GM19324 (cell line): Measurements from ENCODE around the gene ABCC6.
"Not testable (repeated sequence)": the region's sequence is repeated elsewhere in the genome, so short reads cannot be mapped to it uniquely, and the experiment has no call there.

Source experiments
- ATAC-seq: cut with Tn5 transposase; IDR thresholded peaks from one replicate; pipeline ENCODE4 v1.9.1; 2021; ENCODE audit warnings: mild to moderate bottlenecking, moderate library complexity; ENCODE audit not compliant: unreplicated experiment, low FRiP score

The ABCC6 gene

DNA sequence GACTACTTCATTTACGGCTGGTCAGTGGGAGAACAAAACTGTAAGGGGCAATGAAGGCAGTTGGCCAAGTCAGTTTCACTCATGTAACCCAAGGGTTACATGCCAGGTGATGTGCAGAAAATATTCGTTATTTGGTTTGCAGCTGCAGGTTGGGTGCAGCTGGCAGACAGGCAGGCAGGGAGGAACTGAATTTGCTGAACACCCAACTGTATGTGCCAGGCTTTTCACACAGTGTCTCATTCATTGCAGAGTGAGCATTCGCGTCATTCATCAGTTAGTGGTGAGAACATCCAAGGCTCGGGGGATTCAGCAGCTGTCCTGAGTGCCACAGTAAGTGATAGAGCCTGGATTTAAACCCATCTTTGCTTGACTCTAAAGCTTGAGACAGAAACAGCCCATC is 59.7 kb downstream of the ABCC6 start:
- ATAC-seq: no peak

DNA sequence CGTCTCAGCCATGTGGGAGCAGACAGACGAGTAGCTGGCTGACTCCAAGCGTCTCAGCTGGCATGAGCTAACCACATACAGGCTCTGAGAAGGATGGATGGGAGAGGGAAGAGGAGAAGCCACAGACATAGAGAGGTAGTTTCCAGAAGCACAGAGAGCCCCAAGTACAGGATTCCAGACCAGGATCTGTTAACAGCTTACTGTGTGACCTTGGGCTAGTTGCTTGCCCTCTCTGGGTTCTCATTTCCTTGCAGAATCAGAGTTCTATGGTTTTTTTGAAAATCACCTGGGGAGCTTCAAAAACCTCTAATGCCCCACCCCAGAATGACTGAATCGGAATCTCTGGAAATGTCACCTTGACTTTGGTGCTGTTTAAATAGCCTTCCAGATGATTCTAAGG is 60.2 kb downstream of the ABCC6 start:
- no peak for ATAC-seq

DNA sequence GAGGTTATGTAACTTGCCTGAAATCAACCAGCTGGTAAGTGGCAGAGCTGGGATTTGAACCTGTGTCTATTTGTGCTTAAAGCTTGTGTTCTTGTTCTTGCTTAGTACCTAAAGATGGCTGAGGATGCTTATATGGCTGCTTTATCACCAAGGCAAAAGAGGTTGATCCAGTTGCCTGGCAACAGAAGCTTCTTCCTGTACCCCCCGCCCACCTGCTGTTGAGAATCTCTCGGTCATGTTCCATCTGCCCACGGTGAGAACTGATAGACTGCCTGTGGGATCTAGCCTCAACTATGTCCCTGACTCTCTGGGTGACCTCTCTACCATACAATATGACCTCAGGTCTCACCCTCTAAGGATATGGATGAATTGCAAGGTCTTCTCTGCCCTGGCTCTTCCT is 60.7 kb downstream of the ABCC6 start:
- no peak for ATAC-seq

DNA sequence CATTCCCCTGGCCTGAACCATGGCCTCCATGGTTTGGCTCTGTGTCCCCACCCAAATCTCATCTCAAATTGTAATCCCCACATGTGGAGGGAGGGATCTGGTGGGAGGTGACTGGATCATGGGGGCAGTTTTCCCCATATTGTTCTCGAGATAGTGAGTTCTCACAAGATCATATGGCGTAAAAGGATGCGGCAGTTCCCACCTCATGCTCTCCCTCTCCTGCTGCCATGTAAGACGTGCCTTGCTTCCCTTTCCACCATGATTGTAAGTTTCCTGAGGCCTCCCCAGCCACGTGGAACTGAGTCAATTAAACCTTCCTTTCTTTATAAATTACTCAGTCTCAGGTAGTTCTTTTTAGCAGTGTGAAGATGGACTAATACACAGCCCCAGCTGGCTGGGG is 61.5 kb downstream of the ABCC6 start:
- not testable (repeated sequence) for ATAC-seq

DNA sequence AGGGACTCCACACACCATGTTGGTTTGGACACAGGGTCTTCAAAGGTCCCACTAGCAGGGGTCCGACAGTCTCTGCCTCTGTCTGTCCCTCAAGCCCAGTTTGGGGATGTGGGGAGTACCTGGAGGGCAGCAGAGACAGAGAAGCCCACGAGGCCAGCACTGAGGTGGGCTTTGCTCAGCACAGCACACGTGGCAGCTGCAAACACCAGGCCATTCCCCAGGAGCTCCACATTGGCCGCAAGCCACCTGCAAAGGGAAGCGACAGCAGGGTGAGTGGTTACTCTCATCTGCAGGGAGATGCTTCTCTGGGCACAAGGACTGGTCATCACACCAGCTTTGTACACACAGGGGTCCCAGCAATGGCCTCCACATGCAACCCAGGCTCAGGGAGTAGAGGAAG is 62.0 kb downstream of the ABCC6 start:
- ATAC-seq: no peak

DNA sequence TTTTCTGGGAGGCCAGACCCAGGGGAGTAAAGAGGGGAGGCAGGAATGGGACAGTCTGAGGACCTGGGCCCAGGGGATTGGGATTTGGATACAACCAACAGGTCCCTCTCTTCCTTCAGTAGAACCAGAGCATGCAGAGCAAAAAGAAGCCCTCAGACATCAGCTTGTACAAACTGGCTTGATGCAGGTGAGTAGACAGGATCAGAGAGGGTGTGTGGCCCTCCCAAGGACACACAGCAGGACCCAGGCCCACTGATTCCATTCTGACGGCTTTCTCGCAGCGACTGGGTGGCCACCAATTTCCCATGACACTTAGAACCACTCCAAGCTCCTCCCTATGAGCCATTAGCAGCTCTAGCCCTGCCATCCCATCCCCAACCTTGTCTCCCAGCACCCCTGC is 63.6 kb downstream of the ABCC6 start:
- no peak for ATAC-seq

DNA sequence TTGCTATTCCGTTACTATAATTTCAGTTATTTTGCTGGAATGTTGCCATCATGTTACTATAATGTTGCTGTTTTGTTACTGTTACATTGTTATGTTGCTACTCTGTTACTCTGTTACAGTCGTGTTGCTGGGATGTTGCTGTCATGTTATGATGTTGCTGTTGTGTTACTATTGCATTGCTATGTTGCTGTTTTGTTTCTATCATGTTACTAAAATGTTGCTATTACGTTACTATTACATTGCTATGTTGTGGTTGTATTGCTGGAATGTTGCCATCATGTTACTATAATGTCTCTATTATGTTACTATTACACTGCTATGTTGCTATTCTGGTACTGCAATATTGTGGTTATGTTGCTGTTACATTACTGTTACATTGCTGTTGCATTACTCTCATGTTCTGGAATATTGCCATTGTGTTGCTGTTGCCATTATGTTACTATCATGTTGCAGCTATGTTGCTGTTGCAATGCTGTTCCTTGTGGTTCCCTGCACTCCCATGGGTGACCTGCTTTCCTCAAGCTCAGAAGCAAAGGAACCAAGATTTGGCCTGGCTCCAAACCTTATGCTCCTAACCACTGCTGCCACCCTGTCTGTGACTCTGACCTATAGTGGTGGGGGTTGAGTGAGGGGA is 64.4 kb downstream of the ABCC6 start:
- ATAC-seq: no peak

DNA sequence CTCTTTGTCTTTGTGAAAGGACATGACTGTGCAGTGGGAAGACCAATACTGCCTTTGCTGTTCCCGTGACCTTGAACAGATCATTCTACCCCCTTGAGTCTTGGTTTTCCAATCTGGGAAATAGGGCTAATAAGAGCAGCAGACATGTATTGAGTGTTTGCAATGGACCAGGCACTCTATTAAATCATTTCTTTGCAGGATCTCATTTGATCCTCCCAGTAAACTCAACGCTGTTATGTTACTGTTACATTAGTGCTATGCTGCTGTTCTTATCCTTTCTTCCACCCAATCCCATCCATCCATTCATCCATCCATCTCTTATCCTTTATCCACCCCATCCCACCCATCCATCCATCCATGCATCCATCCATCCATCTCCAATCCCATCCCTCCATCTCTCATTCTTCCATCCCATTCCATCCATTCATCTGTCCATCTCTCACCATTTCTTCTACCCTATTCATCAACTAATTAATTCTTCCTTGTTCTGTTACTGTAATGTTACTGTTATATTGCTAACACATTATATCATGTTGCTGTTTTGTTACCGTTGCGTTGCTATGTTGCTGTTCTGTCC is 65.1 kb downstream of the ABCC6 start:
- ATAC-seq: no peak

DNA sequence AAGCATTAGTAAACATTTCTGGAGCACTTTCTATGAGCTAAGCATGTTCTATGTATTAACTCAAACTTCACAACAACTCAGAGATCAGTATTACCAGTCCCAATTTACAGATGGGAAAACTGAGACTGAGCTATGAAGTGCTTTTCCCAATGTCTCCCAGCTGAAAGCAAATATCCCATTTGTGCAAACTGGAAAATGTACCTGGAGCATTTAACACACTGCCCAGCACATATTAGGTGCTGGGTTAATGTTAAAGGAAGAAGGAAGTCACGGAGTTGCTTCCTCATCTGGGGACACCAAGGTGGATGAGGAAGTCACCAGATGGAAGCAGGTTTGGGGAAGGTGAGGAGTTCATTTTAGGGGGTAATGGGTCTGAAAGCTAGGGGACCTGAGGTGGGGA is 66.1 kb downstream of the ABCC6 start:
- ATAC-seq: no peak

DNA sequence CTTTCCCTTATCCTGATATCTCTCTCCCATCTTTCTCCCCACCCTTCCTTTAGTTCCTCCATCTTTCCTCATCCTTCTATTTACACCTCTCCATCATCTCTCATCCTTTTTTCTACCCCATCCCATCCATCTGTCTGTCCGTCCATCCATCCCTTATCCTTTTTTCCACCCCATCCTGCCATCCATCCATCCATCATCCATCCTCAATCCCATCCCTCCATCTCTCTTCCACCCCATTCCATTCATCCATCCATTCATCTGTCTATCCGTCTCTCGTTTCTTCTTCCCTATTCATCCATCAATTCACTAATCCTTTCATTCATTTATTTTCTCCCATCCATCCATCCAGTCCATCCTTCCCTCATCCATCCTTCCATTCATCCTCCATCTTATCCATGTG is 68.1 kb downstream of the ABCC6 start:
- ATAC-seq: no peak

DNA sequence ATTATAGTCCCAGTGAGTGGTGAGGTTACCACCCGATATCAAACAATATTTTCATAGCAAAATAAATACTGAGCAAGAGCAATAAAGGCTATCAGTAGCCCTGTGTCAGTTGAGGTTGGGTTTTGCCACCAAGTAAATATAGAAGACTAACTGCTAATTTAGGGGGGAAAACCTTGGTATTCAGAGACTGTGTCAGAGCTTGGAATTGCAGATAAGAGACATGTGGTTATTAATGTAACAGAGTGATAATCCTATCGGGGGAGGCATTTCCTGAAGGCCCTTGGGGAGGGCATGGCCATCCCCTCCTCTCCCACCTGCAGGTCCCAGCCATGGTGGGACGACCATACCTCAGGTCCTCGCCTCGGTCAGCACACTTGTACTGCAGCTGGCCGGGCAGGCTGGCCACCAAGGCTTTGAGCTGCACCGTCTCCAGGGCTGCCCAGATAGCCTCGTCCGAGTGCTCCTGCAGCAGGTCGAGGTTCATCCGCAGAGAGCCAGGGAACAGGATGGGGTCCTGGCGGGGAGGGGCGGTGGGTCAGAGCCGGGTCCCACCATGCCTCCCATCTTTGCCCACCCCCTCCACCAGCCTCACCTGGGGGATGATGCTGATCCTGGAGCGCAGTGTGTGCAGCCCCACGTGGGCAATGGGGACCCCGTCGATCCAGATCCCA is 68.9 kb downstream of the ABCC6 start:
- no peak for ATAC-seq

DNA sequence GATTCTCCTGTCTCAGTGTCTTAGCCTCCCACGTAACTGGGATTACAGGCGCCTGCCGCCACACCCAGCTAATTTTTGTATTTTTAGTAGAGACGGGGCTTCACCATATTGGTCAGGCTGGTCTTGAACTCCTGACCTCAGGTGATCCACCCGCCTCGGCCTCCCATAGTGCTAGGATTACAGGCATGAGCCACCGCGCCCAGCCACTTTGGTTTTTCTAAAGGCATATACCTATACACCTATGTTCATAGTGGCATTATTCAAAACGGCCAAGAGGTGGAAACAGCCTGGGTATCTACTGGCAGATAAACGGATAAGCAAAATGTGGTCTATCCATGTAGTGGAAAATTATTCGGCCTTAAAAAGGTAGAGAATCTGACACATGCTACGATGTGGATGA is 70.3 kb downstream of the ABCC6 start:
- ATAC-seq: not testable (repeated sequence)

DNA sequence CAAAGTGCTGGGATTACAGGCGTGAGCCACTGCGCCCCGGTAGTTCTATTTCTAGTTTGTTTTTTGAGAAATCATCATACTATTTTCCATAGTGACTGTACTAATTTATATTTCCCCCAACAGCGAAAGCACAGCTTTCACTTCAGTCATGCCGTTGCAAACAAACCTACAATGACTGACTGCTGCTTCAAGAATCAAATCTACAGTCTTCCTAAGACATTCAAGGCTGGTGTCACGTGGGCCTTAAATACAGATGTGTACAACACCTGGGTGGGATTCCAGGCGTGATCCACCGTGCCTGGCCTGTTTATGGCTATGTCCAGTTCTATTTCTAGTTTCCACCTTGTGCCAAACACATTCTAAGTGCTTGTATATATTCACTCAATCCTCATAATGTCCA is 72.0 kb downstream of the ABCC6 start:
- ATAC-seq: no peak

DNA sequence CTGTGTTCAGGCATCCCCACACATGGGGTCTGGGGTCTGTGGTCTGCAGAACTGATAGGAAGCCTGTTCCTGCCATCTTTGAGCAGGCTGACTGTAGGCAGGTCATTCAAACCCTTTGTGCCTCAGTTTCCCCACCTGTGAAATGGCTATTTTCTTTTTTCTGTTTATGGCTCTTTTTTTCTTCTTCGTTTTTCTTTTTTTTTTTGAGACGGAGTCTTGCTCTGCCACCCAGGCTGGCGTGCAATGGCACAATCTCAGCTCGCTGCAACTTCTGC is 72.5 kb downstream of the ABCC6 start:
- ATAC-seq: no peak

DNA sequence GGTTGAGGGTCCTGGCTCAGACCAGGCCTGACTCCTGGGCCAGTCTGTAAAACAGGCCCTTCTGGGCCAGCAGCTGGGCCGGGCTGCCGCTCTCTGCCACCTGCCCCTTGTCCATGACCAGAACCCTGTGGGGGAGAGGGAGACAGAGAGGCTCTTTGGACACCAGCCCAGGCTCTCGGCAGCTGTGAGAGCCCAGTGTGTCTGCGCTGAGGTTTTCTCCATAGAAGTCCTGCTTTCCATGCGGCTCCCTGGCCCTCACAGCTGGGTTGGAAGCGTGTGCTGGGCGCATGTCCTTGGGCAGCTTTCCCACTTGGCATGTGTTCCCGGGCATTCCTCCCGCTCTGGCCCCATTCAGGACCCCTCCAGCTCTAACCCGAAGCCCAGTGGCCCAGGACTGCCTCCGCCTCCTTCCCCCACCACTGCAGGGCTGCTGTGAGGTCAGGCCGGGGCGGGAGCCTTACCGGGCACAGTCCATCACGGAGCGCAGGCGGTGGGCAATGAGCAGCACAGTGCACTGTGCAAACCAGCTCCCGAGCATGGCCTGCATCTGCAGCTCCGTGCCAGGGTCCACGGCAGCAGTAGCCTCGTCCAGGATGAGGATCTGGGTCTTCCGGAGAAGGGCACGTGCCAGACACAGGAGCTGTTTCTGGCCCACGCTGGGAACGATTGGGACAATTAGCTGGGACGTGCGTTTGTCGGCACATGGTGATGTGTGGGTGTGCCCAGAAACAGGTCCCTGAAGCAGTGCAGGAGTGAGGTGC is 73.0 kb downstream of the ABCC6 start:
- no peak for ATAC-seq

DNA sequence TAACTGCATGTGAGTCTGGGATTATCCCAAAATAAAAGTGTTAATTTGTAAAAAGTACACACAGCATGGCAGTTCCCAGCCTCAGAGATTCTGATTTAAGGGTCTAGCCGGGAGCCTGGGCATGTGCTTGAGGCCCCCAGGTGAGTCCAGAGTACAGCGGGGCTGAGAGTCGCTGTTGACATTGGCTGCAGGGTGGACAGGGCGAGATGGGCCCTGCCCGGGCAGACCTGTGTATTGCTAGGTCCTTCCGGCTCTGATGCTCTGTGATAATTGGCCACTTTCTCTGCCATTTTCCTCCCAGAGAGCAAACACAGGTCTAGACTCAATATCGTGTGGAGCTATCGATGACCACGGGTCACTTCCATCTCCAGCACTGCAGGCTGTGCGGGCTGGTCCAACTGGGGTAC is 73.6 kb downstream of the ABCC6 start:
- no peak for ATAC-seq

DNA sequence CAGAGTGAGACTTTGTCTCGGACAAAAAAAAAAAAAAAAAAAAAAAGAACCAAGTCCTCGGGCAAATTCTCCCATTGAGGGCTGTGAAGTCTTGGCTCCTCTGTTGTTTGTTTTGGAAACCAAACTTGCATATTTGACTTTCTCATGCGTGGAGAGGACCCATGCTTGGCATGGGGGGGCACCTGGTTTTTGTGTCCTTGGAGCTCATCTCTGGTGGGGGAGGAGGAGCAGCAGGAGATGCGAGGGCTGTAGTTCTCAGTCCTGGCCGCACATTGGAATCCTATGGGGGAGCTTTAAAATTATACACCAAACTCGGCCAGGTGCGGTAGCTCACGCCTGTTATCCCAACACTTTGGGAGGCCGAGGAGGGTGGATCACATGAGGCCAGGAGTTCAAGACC is 74.5 kb downstream of the ABCC6 start:
- no peak for ATAC-seq

DNA sequence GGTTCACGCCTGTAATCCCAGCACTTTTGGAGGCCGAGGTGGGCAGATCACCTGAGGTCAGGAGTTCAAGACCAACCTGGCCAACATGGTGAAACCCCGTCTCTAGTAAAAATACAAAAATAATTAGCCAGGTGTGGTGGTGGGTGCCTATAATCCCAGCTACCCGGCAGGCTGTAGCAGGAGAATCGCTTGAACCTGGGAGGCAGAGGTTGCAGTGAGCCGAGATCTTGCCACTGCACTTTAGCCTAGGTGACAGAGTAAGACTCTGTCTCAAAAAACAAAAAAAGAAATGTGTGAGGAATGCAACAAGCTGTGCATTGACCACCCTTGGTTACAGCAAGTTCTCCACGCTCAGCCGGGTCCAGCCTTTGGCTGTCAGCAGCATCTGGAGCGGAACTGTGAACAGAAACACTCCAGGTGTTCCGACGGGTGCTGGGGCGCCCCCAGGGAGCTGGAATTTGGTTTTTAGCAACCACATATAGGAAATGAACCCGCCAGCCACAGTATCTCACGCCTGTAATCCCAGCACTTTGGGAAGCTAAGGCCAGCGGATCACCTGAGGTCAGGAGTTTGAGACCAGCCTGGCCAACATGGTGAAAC is 75.2 kb downstream of the ABCC6 start:
- ATAC-seq: not testable (repeated sequence)

DNA sequence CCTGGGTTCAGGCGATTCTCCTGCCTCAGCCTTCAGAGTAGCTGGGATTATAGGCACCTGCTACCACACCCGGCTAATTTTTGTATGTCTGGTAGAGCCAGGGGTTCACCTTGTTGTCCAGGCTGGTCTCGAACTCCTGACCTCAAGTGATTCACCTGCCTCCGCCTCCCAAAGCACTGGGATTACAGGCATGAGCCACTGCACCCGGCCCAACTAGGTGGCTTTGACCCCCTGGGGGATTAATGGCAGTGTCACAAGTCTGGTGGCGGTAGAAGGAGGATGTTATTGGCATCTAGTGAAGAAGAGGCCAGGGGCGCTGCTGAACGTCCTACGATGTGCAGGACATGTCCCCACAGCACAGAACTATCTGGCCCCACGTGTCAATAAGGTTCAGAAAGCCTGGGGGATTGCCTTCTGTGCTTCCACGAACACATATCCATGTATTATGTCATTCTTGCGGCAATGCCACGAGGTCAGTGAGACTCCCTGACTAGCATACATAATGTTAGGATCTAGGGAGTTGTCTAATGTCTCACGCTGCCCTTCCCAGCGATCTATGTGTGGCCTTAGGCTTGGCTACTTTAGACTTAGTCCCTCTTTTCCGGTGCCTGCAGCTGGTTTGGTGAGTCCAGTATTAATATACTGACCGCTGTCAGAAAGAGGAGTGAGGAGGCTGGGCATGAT is 75.8 kb downstream of the ABCC6 start:
- ATAC-seq: no peak

DNA sequence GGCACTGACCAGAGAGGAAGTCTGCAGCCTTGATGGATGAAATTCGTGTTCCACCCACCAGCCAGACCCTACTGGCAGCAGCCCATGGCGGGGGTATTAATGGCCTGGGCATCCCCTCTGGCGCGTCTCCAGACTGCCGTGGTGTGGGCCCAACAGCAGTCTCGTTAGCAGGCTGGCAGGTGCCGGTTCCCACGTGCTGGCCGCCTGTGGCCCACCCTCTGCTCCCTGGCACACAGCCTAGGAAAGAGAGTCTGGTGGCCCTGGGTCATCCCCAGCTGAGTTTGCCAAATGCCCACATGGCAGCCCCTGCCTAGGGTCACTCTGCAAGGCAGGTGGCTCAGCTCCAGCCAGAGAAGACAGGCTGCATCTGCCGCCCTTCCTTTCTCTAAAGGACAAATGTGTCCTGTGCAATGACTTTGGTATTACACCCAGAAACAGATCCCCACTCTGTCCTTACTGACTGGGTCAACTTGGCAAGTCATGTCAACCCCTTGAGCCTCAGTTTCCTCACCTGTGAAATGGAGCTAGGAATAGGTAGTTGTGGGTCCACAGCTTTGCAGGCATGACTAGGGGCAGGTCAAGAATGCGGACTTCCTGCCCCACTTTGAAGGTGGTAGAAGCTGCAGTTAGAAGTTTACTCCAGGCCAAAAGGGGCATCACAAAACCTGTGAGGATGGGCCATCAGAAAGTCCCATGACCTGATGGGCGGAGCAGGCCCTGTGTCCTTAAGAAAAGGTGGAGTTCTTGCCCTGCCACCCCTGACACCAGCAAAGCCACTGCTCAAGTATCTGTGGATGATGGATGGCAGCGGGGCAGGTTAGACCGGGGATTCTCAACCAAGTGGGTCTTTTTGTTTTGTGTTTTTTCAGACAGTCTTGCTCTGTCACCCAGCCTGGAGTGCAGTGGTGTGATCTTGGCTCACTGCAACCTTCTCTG is 76.6 kb downstream of the ABCC6 start:
- no peak for ATAC-seq
